ENCODE data around the gene TUBA1B. TPM values are rescaled to one million over a fixed set of nuclear protein-coding genes. Genes with fewer than 3 reads are reported as not detected.

The TUBA1B gene
- total and polyA plus RNA-seq, 2 of the 13 experiments (the other 11 are each of a cell fraction or from before 2014, with no cell fraction given) = 1,275 to 1,353 TPM

DNA sequence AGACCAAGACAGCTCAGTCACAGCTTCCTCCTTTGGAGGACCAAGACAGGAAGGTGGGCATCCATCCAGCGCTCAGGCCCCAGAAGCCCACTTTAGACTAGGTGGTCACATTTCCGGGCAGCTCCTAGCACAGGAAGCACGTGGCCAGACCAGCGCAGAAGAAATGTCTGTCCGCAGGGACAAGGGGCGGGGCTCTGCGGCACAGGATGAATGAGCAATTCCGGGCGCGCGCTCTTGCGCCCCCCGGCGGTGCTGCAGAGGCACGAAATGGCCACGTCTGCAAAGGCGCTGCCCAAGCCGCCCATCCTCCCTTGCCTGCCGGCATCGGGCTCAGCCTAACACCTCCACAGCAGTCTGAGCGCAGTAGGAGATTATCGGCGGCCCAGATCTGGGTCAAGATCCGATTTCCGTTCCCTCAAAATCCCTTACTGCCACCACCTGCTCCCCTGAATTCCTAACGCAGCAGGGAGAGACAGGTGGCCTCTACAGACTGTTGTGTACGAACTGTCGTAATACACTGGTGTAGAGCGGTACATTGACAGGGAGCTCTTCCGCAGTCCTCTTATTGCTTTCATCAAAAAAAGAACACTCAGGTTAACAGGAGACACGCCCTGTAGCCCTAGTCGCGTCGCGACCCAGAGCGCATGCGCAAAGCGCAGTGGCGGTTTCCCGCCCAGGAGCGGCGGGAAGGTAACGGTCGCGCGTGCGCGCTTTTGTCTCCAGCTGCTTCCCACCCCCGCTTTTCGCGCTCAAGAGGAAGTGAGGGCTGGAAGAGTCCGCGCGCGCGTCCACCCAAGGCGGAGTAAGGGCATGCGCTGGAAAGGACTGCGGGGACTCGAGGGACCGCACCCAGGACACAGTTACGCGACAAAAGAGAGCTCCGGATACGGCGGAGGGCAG lies 794 bp downstream of the TUBA1B start (continued):
- TF ChIP-seq ZNF552 (CRISPR knock-in tag; IDR thresholded peaks at IDR 0.05; ENCODE audit: borderline replicate concordance) (peak; percentile 95), ZNF432 (CRISPR knock-in tag; IDR thresholded peaks at IDR 0.05; ENCODE audit: borderline replicate concordance) (no peak), TP53 (CRISPR knock-in tag; conservative IDR thresholded peaks at IDR 0.05) (no peak; the same call in none of the 2 replicates), TCF7L2 (IDR thresholded peaks at IDR 0.05; ENCODE audit: low read depth, low read length) (no peak), ZNF562 (CRISPR knock-in tag; IDR thresholded peaks at IDR 0.05; ENCODE audit: borderline replicate concordance) (peak; percentile 76; the same call in 1 of the 2 replicates), ZNF660 (CRISPR knock-in tag; IDR thresholded peaks at IDR 0.05; ENCODE audit: borderline replicate concordance, low read depth) (no peak), ZNF232 (CRISPR knock-in tag; IDR thresholded peaks at IDR 0.05; ENCODE audit: borderline replicate concordance) (peak; percentile 78; the same call in 1 of the 2 replicates)
- TF ChIP-seq, protein P1, sequence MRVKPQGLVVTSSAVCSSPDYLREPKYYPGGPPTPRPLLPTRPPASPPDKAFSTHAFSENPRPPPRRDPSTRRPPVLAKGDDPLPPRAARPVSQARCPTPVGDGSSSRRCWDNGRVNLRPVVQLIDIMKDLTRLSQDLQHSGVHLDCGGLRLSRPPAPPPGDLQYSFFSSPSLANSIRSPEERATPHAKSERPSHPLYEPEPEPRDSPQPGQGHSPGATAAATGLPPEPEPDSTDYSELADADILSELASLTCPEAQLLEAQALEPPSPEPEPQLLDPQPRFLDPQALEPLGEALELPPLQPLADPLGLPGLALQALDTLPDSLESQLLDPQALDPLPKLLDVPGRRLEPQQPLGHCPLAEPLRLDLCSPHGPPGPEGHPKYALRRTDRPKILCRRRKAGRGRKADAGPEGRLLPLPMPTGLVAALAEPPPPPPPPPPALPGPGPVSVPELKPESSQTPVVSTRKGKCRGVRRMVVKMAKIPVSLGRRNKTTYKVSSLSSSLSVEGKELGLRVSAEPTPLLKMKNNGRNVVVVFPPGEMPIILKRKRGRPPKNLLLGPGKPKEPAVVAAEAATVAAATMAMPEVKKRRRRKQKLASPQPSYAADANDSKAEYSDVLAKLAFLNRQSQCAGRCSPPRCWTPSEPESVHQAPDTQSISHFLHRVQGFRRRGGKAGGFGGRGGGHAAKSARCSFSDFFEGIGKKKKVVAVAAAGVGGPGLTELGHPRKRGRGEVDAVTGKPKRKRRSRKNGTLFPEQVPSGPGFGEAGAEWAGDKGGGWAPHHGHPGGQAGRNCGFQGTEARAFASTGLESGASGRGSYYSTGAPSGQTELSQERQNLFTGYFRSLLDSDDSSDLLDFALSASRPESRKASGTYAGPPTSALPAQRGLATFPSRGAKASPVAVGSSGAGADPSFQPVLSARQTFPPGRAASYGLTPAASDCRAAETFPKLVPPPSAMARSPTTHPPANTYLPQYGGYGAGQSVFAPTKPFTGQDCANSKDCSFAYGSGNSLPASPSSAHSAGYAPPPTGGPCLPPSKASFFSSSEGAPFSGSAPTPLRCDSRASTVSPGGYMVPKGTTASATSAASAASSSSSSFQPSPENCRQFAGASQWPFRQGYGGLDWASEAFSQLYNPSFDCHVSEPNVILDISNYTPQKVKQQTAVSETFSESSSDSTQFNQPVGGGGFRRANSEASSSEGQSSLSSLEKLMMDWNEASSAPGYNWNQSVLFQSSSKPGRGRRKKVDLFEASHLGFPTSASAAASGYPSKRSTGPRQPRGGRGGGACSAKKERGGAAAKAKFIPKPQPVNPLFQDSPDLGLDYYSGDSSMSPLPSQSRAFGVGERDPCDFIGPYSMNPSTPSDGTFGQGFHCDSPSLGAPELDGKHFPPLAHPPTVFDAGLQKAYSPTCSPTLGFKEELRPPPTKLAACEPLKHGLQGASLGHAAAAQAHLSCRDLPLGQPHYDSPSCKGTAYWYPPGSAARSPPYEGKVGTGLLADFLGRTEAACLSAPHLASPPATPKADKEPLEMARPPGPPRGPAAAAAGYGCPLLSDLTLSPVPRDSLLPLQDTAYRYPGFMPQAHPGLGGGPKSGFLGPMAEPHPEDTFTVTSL (CRISPR knock-in tag; IDR thresholded peaks at IDR 0.05; ENCODE audit: borderline replicate concordance) = peak; percentile 55
- TF ChIP-seq, protein P2, sequence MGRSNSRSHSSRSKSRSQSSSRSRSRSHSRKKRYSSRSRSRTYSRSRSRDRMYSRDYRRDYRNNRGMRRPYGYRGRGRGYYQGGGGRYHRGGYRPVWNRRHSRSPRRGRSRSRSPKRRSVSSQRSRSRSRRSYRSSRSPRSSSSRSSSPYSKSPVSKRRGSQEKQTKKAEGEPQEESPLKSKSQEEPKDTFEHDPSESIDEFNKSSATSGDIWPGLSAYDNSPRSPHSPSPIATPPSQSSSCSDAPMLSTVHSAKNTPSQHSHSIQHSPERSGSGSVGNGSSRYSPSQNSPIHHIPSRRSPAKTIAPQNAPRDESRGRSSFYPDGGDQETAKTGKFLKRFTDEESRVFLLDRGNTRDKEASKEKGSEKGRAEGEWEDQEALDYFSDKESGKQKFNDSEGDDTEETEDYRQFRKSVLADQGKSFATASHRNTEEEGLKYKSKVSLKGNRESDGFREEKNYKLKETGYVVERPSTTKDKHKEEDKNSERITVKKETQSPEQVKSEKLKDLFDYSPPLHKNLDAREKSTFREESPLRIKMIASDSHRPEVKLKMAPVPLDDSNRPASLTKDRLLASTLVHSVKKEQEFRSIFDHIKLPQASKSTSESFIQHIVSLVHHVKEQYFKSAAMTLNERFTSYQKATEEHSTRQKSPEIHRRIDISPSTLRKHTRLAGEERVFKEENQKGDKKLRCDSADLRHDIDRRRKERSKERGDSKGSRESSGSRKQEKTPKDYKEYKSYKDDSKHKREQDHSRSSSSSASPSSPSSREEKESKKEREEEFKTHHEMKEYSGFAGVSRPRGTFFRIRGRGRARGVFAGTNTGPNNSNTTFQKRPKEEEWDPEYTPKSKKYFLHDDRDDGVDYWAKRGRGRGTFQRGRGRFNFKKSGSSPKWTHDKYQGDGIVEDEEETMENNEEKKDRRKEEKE (IDR thresholded peaks at IDR 0.05) = no peak
- TF ChIP-seq, protein P3, sequence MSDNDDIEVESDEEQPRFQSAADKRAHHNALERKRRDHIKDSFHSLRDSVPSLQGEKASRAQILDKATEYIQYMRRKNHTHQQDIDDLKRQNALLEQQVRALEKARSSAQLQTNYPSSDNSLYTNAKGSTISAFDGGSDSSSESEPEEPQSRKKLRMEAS (IDR thresholded peaks at IDR 0.05) = peak; percentile 91
- TF ChIP-seq, protein P4, sequence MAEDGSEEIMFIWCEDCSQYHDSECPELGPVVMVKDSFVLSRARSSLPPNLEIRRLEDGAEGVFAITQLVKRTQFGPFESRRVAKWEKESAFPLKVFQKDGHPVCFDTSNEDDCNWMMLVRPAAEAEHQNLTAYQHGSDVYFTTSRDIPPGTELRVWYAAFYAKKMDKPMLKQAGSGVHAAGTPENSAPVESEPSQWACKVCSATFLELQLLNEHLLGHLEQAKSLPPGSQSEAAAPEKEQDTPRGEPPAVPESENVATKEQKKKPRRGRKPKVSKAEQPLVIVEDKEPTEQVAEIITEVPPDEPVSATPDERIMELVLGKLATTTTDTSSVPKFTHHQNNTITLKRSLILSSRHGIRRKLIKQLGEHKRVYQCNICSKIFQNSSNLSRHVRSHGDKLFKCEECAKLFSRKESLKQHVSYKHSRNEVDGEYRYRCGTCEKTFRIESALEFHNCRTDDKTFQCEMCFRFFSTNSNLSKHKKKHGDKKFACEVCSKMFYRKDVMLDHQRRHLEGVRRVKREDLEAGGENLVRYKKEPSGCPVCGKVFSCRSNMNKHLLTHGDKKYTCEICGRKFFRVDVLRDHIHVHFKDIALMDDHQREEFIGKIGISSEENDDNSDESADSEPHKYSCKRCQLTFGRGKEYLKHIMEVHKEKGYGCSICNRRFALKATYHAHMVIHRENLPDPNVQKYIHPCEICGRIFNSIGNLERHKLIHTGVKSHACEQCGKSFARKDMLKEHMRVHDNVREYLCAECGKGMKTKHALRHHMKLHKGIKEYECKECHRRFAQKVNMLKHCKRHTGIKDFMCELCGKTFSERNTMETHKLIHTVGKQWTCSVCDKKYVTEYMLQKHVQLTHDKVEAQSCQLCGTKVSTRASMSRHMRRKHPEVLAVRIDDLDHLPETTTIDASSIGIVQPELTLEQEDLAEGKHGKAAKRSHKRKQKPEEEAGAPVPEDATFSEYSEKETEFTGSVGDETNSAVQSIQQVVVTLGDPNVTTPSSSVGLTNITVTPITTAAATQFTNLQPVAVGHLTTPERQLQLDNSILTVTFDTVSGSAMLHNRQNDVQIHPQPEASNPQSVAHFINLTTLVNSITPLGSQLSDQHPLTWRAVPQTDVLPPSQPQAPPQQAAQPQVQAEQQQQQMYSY (CRISPR knock-in tag; IDR thresholded peaks at IDR 0.05) = no peak
- TF ChIP-seq, protein P5, sequence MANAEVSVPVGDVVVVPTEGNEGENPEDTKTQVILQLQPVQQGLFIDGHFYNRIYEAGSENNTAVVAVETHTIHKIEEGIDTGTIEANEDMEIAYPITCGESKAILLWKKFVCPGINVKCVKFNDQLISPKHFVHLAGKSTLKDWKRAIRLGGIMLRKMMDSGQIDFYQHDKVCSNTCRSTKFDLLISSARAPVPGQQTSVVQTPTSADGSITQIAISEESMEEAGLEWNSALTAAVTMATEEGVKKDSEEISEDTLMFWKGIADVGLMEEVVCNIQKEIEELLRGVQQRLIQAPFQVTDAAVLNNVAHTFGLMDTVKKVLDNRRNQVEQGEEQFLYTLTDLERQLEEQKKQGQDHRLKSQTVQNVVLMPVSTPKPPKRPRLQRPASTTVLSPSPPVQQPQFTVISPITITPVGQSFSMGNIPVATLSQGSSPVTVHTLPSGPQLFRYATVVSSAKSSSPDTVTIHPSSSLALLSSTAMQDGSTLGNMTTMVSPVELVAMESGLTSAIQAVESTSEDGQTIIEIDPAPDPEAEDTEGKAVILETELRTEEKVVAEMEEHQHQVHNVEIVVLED (CRISPR knock-in tag; IDR thresholded peaks at IDR 0.05; ENCODE audit: borderline replicate concordance) = peak; percentile 73
